ENCODE data around the gene TRIL.

- TF ChIP-seq, protein P1, sequence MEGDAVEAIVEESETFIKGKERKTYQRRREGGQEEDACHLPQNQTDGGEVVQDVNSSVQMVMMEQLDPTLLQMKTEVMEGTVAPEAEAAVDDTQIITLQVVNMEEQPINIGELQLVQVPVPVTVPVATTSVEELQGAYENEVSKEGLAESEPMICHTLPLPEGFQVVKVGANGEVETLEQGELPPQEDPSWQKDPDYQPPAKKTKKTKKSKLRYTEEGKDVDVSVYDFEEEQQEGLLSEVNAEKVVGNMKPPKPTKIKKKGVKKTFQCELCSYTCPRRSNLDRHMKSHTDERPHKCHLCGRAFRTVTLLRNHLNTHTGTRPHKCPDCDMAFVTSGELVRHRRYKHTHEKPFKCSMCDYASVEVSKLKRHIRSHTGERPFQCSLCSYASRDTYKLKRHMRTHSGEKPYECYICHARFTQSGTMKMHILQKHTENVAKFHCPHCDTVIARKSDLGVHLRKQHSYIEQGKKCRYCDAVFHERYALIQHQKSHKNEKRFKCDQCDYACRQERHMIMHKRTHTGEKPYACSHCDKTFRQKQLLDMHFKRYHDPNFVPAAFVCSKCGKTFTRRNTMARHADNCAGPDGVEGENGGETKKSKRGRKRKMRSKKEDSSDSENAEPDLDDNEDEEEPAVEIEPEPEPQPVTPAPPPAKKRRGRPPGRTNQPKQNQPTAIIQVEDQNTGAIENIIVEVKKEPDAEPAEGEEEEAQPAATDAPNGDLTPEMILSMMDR (IDR thresholded peaks at IDR 0.05; ENCODE audit: insufficient read depth, low read length, poor library complexity, severe bottlenecking), result no peak
- TF ChIP-seq EZH2phosphoT487 (conservative IDR thresholded peaks at IDR 0.05; ENCODE audit: low read length), result no peak
These were observed 15.5 kb upstream of the TRIL start for GRCh38 chr7:28973591-28973990.
